NB4 (cell line): Measurements from ENCODE around the gene DIRAS1.

Experiments
- POLR2A ChIP-seq: IDR thresholded peaks from 2 replicates; pipeline ENCODE4 v1.6.1; 2011; ENCODE audit warnings: mild to moderate bottlenecking; ENCODE audit not compliant: insufficient read length; ENCODE audit errors: extremely low read depth
- TF ChIP-seq, protein P1 (sequence below): IDR thresholded peaks from one replicate; pipeline ENCODE4 v1.5.1; 2012; ENCODE audit warnings: low read depth, low read length

DNA sequence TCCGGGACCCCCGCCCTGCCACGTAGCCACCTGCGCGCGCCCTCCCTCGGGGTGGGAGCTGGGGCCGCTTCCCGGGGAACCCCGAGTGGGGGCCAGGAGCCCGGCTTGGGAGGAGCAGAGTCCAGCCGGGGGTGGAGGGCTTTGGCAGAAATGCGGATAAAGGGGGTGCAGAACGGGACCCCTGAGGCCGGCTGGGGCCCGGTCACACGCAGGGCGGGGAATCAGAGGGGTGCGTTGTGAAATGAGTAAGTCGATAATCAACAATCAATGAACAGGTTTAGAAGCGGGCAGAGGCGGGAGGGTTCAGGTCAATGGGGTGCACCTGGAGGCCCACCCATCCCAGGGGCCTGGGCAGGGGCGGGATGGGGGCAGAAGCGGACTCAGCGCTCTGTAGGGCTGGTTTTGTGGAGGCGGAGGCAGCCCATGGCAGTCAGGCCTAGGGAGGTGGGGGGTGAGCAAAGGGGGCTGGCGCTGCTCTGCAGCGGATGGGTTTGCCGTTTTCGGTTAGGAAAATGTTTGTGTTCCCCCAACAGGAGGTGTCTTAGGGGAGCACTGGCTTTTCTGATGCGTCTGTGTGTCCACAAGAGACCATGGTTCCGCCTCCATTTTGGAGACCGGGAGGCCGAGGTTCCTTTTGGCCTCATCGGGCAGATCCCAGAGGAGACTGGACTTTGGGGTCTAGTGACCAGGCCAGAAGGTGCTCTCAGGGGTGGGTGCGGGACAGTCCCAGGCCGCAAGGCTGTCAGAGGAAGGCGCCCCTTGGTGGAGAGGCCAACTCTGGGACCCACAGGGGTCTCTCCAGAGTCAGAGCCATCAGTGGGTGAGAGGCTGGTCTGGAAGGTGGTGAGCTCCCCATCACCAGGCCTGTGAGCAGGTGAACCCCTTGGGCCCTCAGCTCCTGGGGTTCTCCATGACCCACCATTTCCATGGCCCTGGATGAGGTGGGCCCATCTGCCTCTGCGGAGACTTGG lies 683 bp upstream of the DIRAS1 start:
- TF ChIP-seq, protein P1, sequence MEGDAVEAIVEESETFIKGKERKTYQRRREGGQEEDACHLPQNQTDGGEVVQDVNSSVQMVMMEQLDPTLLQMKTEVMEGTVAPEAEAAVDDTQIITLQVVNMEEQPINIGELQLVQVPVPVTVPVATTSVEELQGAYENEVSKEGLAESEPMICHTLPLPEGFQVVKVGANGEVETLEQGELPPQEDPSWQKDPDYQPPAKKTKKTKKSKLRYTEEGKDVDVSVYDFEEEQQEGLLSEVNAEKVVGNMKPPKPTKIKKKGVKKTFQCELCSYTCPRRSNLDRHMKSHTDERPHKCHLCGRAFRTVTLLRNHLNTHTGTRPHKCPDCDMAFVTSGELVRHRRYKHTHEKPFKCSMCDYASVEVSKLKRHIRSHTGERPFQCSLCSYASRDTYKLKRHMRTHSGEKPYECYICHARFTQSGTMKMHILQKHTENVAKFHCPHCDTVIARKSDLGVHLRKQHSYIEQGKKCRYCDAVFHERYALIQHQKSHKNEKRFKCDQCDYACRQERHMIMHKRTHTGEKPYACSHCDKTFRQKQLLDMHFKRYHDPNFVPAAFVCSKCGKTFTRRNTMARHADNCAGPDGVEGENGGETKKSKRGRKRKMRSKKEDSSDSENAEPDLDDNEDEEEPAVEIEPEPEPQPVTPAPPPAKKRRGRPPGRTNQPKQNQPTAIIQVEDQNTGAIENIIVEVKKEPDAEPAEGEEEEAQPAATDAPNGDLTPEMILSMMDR = no peak
- TF ChIP-seq POLR2A = no peak
